Measurements from ENCODE around the gene MCC. TPM values are rescaled to one million over a fixed set of nuclear protein-coding genes. Genes with fewer than 3 reads are reported as not detected.

MCC gene
- total and polyA plus RNA-seq, 12 donors: 1.8 to 12.6 (median 8.9) TPM

- H3K27me3 ChIP-seq: no peaks in the 10 kb centered on the region
- H3K9me3 ChIP-seq (replicated peaks in 1 of 3): no peaks in the 10 kb centered on the region
- 89 to 94% (median 90%) methylated on average over 11 of the region's 11 CpGs for WGBS, 4 donors
- no peaks in the 10 kb centered on the region for H3K36me3 ChIP-seq (replicated peaks in 1 of 2)
- H3K4me3 ChIP-seq: no peak overlapping the region
- TF ChIP-seq POLR2A (IDR thresholded peaks at IDR 0.05) (no peak), CTCF (IDR thresholded peaks at IDR 0.05) (no peak)
- intact Hi-C loops (cut with DNase I): no loop called here
- peak in 1 of 7 donors; percentile 25 for DNase-seq
- H3K4me1 ChIP-seq (replicated peaks in 1 of 2): peaks cover 0 to 17% of the 10 kb centered on the region in 2 donors
- H3K27ac ChIP-seq: no peak overlapping the region
Measured at GRCh38 chr5:113044776-113045465, 443.3 kb downstream of the MCC start.

- WGBS, 4 donors: 77 to 92% (median 89%) methylated on average over 5 to 16 of the region's 16 CpGs
- no peak overlapping the region for H3K27ac ChIP-seq
- H3K4me3 ChIP-seq: no peak overlapping the region
- H3K9me3 ChIP-seq (replicated peaks in 1 of 3): no peaks in the 10 kb centered on the region
- H3K36me3 ChIP-seq (replicated peaks in 1 of 2): no peaks in the 10 kb centered on the region
- H3K27me3 ChIP-seq: no peaks in the 10 kb centered on the region
- peaks cover 0 to 15% of the 10 kb centered on the region in 2 donors for H3K4me1 ChIP-seq (replicated peaks in 1 of 2)
- intact Hi-C loops (cut with DNase I): no loop called here
- TF ChIP-seq POLR2A (IDR thresholded peaks at IDR 0.05) (no peak), CTCF (IDR thresholded peaks at IDR 0.05) (peak in 4 of 6 experiments; percentile 3 to 37 (median 28))
- peak in 3 of 7 donors; percentile 36 to 72 (median 50) for DNase-seq
Measured at GRCh38 chr5:113043491-113043931, 444.7 kb downstream of the MCC start.

GRCh38 chr5:113042491-113043243 is 445.6 kb downstream of the MCC start:
- 84 to 88% (median 87%) methylated on average over 4 of the region's 4 CpGs for WGBS, 4 donors
- intact Hi-C loops (cut with DNase I): no loop called here
- Histone ChIP-seq H3K4me3 (no peak overlapping the region), H3K36me3 (replicated peaks in 1 of 2) (no peaks in the 10 kb centered on the region), H3K27me3 (no peaks in the 10 kb centered on the region), H3K27ac (no peak overlapping the region), H3K4me1 (replicated peaks in 1 of 2) (peaks cover 0 to 8% of the 10 kb centered on the region in 2 donors), H3K9me3 (replicated peaks in 1 of 3) (no peaks in the 10 kb centered on the region)
- no peak for DNase-seq
- TF ChIP-seq POLR2A (IDR thresholded peaks at IDR 0.05): no peak
- TF ChIP-seq CTCF (IDR thresholded peaks at IDR 0.05): no peak

GRCh38 chr5:113040672-113041260 is 447.5 kb downstream of the MCC start:
- no peak overlapping the region for H3K27ac ChIP-seq
- H3K36me3 ChIP-seq (replicated peaks in 1 of 2): no peaks in the 10 kb centered on the region
- H3K4me3 ChIP-seq: no peak overlapping the region
- DNase-seq: peak in 1 of 7 donors; percentile 3
- intact Hi-C loops (cut with DNase I): no loop called here
- no peaks in the 10 kb centered on the region for H3K9me3 ChIP-seq (replicated peaks in 1 of 3)
- 91 to 93% (median 91%) methylated on average over 6 of the region's 6 CpGs for WGBS, 4 donors
- H3K27me3 ChIP-seq: no peaks in the 10 kb centered on the region
- TF ChIP-seq POLR2A (IDR thresholded peaks at IDR 0.05) (no peak), CTCF (IDR thresholded peaks at IDR 0.05) (no peak)
- no peaks in the 10 kb centered on the region for H3K4me1 ChIP-seq (replicated peaks in 1 of 2)
